D341Med (cell line): Measurements from ENCODE around the gene CDCA3.

Source experiments
- DNase-seq: peaks from one replicate; pipeline ENCODE4 v3.0.0; 2012; ENCODE audit warnings: low spot score

Gene CDCA3

GRCh38 chr12:6852651-6853354 is 1.7 kb upstream of the CDCA3 start:
- peak; percentile 79 for DNase-seq

DNA sequence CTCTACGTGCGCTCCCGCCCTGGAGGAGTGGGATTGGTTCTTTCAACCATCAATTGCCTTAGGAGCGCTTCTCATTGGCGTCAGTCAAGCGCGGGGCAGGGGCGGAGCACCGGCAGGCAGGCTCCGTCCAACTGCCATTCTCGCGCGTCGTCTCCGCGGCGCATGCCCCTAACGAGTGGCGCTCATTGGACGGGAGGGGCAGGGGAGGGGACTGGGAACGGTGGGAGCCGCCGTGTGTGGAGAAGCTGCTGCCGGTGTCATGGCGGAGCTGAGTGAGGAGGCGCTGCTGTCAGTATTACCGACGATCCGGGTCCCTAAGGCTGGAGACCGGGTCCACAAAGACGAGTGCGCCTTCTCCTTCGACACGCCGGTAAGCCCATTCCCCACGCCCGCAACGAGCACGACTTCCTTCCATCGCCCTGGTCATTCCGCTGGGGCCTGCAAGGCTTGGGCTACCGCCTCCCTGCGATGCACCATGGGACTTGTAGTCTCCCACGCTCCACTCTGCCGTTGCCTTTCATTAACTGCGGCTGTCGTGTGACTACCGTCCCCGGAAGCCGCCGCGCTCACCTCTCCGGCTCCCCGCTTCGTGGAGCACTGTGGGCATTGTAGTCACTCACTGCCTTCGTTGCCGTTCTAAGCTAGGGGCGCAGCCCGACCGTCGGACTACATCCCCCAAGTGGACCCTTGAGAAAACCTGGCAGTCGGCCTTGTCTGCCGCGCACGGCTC is 1.0 kb upstream of the CDCA3 start, which contains the start of gene USP5:
Gene USP5 (plus strand): TSS at position 230 of the 730 bp plus-strand sequence. CDS start 30 bp downstream, at position 260.
- peak; percentile 93 for DNase-seq

- DNase-seq: no peak
Measured at GRCh38 chr12:6850796-6851152, 312 bp downstream of the CDCA3 start.

- no peak for DNase-seq
Measured at GRCh38 chr12:6849976-6850560, 1.0 kb downstream of the CDCA3 start.

DNA sequence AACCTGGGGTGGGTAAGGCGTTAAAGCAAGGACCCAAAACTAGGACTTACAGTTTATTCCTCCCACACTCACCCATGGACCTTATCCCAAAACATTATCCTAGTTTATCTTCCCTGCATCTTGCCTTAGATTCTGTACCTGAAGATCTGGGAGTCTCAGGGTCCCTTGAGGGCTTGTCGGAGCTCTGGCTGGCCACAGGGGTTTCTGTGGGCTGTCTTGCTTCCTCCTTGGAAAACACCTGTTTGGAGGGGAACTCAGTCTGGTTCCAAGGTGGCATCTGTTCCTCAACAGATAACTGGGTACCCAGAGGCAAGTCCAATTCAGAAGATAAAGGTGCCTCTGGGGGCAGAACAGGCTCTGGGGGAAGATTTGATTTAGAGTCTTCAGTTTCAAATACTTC is 1.7 kb downstream of the CDCA3 start:
- DNase-seq: no peak

DNA sequence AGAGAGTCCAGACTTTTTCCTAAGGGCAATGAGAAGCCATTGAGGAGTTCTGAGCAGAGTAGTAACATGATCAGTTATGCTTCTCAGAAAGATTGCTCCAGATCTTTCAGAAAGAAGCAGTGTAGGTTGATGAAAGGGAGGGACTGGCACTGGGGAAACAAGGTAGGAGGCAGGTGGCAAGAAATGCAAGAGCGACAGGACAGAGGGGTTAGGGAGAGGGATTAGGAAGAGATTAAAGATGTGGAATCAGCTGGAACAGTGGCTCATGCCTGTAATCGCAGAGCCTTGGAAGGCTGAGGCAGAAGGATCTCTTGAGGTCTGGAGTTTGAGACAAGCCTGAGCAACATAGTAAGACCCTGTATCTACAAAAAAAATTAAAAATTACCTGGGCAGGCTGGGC is 3.4 kb downstream of the CDCA3 start:
- peak; percentile 51 for DNase-seq

GRCh38 chr12:6846316-6846869 is 4.7 kb downstream of the CDCA3 start:
- DNase-seq: peak; percentile 64

GRCh38 chr12:6845395-6845794 is 5.7 kb downstream of the CDCA3 start:
- DNase-seq: no peak

DNA sequence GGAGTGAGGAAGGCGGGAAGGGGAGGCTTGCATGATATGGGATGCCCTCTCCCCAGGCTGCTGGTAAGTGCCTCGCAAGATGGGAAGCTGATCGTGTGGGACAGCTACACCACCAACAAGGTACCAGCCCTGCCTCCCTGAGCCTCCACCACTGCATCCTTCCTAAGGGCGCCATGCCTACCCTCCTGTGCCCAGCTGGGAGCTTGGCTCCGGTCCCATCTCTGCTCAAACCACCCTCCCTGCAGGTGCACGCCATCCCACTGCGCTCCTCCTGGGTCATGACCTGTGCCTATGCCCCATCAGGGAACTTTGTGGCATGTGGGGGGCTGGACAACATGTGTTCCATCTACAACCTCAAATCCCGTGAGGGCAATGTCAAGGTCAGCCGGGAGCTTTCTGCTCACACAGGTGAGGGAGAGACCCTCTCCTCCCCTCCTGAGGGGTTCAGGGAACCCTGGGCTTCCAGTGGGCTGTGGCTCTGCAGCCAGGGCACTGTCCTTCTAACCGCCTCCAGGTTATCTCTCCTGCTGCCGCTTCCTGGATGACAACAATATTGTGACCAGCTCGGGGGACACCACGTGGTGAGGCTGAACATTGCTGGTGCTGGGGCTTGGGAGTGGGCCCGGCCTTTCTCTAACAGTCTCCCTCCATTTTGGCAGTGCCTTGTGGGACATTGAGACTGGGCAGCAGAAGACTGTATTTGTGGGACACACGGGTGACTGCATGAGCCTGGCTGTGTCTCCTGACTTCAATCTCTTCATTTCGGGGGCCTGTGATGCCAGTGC is 7.8 kb downstream of the CDCA3 start:
- peak; percentile 47 for DNase-seq

DNA sequence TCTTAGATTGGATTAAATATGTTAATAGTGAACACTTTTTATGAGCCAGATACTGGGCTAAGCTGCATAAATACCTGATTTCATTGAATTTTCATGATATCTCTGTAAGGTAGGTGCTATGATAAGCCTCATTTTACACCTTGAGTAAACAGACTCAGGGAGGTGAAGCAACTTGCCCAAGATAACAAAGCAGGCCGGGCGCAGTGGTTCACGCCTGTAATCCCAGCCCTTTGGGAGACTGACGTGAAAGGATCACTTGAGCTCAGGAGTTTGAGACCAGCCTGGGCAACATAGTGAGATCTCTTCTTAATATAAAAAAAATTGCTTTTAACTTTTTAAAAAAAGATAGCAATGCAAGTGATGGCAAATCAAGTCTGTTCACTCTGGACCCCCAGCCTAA is 9.0 kb downstream of the CDCA3 start:
- DNase-seq: no peak

DNA sequence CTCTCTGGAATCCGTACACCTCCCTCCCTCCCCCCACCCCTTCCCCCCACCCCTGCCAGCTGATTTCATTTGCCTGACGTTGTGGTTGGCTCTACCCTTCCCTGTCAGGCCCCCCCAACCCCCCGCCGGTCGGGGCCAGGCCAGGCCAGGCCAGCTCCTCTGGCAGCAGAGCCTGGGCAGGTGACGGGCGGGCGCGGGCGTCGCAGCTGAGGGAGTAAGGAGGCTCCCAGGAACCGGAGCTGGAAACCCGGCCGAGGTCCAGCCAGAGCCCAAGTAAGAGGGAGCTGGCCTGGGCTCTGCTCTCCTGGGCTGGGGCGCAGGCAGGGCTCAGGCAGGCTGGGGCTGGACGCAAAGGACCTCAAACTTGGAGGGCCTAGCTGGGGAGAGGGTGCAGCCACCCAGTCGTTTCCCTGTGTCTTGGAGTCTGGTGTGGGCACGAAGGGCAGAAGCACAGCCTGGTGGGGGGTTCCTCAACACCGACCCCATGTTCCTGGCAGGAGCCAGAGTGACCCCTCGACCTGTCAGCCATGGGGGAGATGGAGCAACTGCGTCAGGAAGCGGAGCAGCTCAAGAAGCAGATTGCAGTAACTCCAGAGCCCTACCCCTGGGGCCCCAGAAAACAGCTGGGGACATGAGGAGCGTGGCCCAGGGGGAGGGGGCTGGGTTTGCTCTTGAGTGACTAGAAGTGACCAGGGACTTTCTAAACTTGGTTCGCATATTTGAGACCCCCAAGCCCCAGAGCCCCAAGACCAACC is 10.1 kb downstream of the CDCA3 start, which contains the start of gene GNB3:
Gene GNB3 (plus strand): TSS at position 165 of the 755 bp plus-strand sequence. CDS start 363 bp downstream, at position 528.
- peak; percentile 84 for DNase-seq

GRCh38 chr12:6840330-6840729 is 10.8 kb downstream of the CDCA3 start:
- DNase-seq: no peak

DNA sequence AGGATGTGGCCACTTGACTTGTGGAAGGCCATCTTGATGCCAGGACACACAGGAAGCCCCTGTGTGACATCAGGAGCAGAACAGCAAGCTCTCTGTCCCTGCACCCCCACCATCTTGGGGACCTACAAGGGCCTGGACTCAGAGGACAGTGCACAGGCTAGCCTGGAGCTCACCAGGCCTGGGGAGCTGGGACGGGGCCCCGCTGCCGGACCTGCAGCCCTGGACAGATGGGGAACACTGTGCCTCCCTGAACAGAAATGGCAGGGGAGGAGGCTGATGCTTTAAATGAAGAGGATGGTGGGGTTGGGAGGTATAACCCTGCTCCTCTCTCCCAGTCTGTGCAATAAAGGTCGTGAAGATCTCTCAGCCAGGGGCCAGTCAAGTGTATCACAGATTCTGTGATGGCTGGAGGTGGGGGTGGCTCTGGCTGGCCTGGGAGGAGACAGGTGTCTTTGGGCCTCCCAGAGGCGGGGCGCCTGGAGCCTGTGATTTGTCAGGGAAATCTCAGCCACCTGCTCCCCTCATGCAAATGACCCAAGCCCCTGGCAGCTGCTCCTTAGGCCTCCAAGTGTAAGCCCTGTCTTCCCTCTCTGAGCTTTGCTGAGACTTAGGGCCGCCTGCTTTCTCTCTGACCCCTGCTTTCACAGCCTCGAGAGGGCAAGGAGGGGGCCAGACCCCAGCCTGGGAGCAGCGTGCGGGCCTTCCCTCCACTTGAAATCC is 11.4 kb downstream of the CDCA3 start:
- peak; percentile 87 for DNase-seq

GRCh38 chr12:6838854-6839253 is 12.2 kb downstream of the CDCA3 start:
- no peak for DNase-seq

DNA sequence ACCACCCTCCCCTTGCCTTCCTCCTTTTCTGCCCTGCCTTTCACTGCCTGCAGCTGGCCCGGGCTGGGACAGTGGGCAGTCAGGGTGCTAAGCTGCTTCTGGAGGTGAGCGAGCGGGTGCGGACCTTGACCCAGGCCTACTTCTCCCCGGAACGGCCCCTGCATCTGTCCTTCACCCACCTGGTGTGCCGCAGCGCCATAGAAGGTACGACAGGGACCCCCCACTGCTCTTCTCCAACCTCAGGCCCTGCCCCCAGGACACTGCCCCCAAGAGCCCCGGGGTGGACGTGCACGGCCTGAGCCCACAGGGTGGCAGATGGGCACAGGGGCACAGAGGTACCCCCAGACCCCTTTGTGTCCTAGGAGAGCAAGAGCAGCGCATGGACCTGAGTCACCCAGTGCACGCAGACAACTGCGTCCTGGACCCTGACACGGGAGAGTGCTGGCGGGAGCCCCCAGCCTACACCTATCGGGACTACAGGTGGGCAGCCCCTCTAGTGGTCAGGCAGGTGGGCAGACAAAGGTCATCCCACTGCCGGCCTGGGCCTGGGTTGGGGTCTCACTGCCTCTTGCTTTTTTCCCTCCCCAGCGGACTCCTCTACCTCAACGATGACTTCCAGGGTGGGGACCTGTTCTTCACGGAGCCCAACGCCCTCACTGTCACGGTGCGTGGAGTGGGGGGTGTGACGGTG is 13.6 kb downstream of the CDCA3 start:
- DNase-seq: no peak

DNA sequence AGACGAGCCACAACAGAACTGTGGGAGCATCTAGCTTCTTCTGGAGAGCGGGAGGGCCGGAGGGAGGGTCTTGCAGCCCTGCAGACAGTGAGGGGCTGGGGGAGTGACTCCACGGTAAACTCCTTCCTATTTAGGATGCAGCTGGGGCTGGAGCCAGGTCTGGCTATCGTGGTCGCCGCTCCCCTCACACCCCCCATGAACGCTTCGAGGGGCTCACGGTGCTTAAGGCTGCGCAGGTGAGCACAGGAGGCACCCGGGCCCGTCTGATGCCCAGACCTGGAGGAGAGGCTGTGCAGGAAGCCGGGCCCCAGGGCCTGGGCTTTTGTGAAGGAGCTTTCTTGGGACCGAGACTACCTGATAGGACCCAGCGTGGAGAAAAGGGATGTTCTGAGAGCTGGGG is 14.2 kb downstream of the CDCA3 start:
- DNase-seq: no peak

DNA sequence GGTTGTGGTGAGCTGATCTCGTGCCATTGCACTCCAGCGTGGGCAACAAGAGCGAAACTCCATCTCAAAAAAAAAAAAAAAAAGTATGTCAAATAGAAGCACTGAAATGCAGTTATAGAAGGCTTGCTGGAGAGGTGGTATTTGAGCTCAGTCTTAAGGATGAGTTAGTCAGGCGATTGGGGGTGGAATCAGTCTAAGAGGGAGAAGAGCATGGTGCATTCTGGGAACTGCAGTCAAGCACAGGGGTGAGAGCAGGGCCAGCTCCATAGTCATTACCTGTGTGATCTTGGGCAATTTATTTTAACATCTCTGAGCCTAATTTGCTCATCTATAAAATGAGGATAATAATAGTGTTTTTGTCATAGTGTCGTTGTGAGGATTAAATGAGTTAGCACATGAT is 16.2 kb downstream of the CDCA3 start:
- DNase-seq: no peak

- no peak for DNase-seq
Measured at GRCh38 chr12:6834254-6834653, 16.8 kb downstream of the CDCA3 start.

- DNase-seq: no peak
Measured at GRCh38 chr12:6833189-6833890, 17.7 kb downstream of the CDCA3 start.
